ENCODE results near the gene HSP90AA1. TPM values are rescaled to one million over a fixed set of nuclear protein-coding genes. Genes with fewer than 3 reads are reported as not detected.
"Not testable (repeated sequence)": the region's sequence is repeated elsewhere in the genome, so short reads cannot be mapped to it uniquely, and the experiment has no call there.

HSP90AA1 gene
- total RNA-seq, 2 experiments from 2014 or later, result 1,286 to 1,366 TPM

- intact Hi-C loops (cut with micrococcal nuclease), result loop anchor here (5.0 kb wide), 2 partner anchors 93 to 1243 kb away; partner anchors contain the start of gene EIF5
- CTCF ChIA-PET, result interaction anchor here (0.5 to 1.7 kb wide), 2 partner anchors 9 to 99 kb away, joined by 3 to 4 read pairs; no protein-coding TSS in a partner anchor
- H3K36me3 Mint-ChIP-seq (ENCODE audit: low read depth), result peaks cover 17% of the 10 kb centered on the region
Observed at GRCh38 chr14:102089621-102090343, 2.9 kb upstream of the HSP90AA1 start.

DNA sequence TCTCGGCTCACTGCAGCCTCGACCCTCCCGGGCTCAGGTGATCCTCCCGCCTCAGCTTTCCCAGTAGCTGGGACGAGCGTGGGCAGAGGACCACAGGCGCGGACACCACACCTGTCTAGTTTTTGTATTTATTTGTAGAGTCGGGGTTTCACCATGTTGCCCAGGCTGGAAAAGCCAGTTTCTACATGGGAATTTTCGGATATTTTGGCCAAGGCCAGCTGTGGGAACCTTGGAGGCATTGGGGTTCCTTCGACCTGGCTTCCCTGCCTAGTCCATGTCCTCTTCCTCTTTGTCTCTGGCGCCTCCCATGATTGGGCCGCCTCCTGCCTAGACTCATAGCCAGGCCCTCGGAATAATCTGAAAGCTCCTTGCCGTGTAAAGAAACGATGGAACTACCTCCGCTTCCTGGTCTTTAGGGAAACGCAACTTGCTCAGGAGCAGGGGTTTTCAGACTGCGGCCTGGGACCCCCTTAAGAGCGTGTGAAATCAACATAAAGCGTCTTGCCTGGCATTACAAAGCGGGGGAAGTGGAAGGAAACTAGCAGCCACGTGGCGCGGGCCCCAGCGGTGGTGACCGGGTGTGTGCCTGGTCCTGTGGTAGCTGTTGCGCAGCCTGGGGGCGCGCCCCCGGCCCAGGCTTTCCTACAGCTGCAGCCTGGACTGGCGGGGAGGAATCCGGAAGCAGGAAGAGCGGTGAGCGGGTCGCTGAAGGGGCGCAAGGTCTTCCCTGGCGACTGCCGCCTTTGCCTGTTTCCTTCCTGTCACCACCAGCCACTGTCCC, 1.4 kb upstream of the HSP90AA1 start:
- CTCF ChIA-PET, result interaction anchor here (0.6 to 1.7 kb wide), 7 partner anchors 8 to 362 kb away, joined by 3 to 4 read pairs (median 4); no protein-coding TSS in a partner anchor
- no peaks in the 10 kb centered on the region for H3K27me3 Mint-ChIP-seq (ENCODE audit: low read depth)
- H3K36me3 Mint-ChIP-seq (ENCODE audit: low read depth), result peaks cover 33% of the 10 kb centered on the region
- H3K9me3 Mint-ChIP-seq, result no peaks in the 10 kb centered on the region
- intact Hi-C loops (cut with micrococcal nuclease), result loop anchor here (5.0 kb wide), 2 partner anchors 94 to 1244 kb away; partner anchors contain the start of gene EIF5
- peaks cover 38% of the 10 kb centered on the region for H3K4me1 Mint-ChIP-seq (ENCODE audit: low read depth)
- peak; percentile 68 for DNase-seq
- peak overlapping the region; percentile 88 for H3K4me3 Mint-ChIP-seq
- H3K27ac Mint-ChIP-seq, result peak overlapping the region; percentile 94

More at GRCh38 chr14:102089621-102090343, 2.9 kb upstream of the HSP90AA1 start:
- peaks cover 22% of the 10 kb centered on the region for H3K4me1 Mint-ChIP-seq (ENCODE audit: low read depth)
- DNase-seq, result no peak
- peak overlapping the region; percentile 88 for H3K4me3 Mint-ChIP-seq
- no peak overlapping the region for H3K27ac Mint-ChIP-seq
- H3K9me3 Mint-ChIP-seq, result no peaks in the 10 kb centered on the region
- H3K27me3 Mint-ChIP-seq (ENCODE audit: low read depth), result no peaks in the 10 kb centered on the region

- CTCF ChIA-PET, result interaction anchor here (0.8 to 1.2 kb wide), 3 partner anchors 9 to 227 kb away, joined by 3 to 4 read pairs (median 3); no protein-coding TSS in a partner anchor
- peak overlapping the region; percentile 88 for H3K4me3 Mint-ChIP-seq
- H3K36me3 Mint-ChIP-seq (ENCODE audit: low read depth), result peaks cover 38% of the 10 kb centered on the region
- intact Hi-C loops (cut with micrococcal nuclease), result loop anchor here (1.0 to 5.0 kb wide), 12 partner anchors 53 to 1245 kb away; partner anchors contain the start of genes CINP, DYNC1H1, EIF5 and MOK
- H3K27ac Mint-ChIP-seq, result peak overlapping the region; percentile 94
- H3K9me3 Mint-ChIP-seq, result no peaks in the 10 kb centered on the region
- DNase-seq, result no peak
- peaks cover 43% of the 10 kb centered on the region for H3K4me1 Mint-ChIP-seq (ENCODE audit: low read depth)
- H3K27me3 Mint-ChIP-seq (ENCODE audit: low read depth), result no peaks in the 10 kb centered on the region
Observed at GRCh38 chr14:102087762-102088011, 843 bp upstream of the HSP90AA1 start.

GRCh38 chr14:102086709-102086971, 204 bp downstream of the HSP90AA1 start:
- H3K27ac Mint-ChIP-seq, result peak overlapping the region; percentile 92
- intact Hi-C loops (cut with micrococcal nuclease), result loop anchor here (2.0 to 5.0 kb wide), 4 partner anchors 96 to 1246 kb away; partner anchors contain the start of gene EIF5
- no peak for DNase-seq
- CTCF ChIA-PET, result interaction anchor here (0.7 to 1.8 kb wide), 2 partner anchors 9 to 227 kb away, joined by 3 to 4 read pairs; no protein-coding TSS in a partner anchor
- peaks cover 54% of the 10 kb centered on the region for H3K4me1 Mint-ChIP-seq (ENCODE audit: low read depth)
- H3K36me3 Mint-ChIP-seq (ENCODE audit: low read depth), result peaks cover 48% of the 10 kb centered on the region
- H3K4me3 Mint-ChIP-seq, result peak overlapping the region; percentile 81
- H3K9me3 Mint-ChIP-seq, result no peaks in the 10 kb centered on the region
- no peaks in the 10 kb centered on the region for H3K27me3 Mint-ChIP-seq (ENCODE audit: low read depth)

- H3K9me3 Mint-ChIP-seq, result no peaks in the 10 kb centered on the region
- CTCF ChIA-PET, result interaction anchor here (0.7 to 1.8 kb wide), 2 partner anchors 10 to 228 kb away, joined by 3 to 4 read pairs; no protein-coding TSS in a partner anchor
- H3K27me3 Mint-ChIP-seq (ENCODE audit: low read depth), result no peaks in the 10 kb centered on the region
- intact Hi-C loops (cut with micrococcal nuclease), result loop anchor here (2.0 to 5.0 kb wide), 4 partner anchors 96 to 1246 kb away; partner anchors contain the start of gene EIF5
- H3K27ac Mint-ChIP-seq, result peak overlapping the region; percentile 95
- peaks cover 54% of the 10 kb centered on the region for H3K36me3 Mint-ChIP-seq (ENCODE audit: low read depth)
- H3K4me3 Mint-ChIP-seq, result peak overlapping the region; percentile 97
- H3K4me1 Mint-ChIP-seq (ENCODE audit: low read depth), result peaks cover 59% of the 10 kb centered on the region
- DNase-seq, result peak; percentile 68
Observed at GRCh38 chr14:102085948-102086708, 716 bp downstream of the HSP90AA1 start.

DNA sequence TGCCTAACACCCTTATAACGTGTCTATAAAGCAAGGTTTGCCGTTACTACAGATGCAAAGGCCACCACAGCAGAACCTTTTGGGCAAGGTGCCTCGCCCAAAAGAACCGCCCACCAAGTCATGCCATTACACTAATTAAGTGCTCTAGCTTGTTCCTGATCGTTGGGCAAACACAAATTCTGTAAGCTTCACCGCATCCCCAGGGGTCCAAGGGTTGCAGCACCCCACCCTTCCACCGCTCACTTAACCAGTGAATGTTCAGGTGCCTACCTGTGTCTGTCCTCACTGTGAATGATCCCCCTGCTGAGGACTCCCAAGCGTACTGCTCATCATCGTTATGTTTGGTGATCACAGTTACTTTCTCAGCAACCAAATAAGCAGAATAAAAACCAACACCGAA, 1.4 kb downstream of the HSP90AA1 start:
- CTCF ChIA-PET, result interaction anchor here (1.8 kb wide), 1 partner anchor 228 kb away, joined by 4 read pairs; no protein-coding TSS in a partner anchor
- Mint-ChIP-seq H3K36me3 (ENCODE audit: low read depth) (peaks cover 60% of the 10 kb centered on the region), H3K27me3 (ENCODE audit: low read depth) (no peaks in the 10 kb centered on the region), H3K27ac (peak overlapping the region; percentile 95), H3K4me3 (peak overlapping the region; percentile 97), H3K4me1 (ENCODE audit: low read depth) (peaks cover 64% of the 10 kb centered on the region), H3K9me3 (no peaks in the 10 kb centered on the region)
- no peak for DNase-seq
- intact Hi-C loops (cut with micrococcal nuclease), result loop anchor here (5.0 kb wide), 2 partner anchors 97 to 1247 kb away; partner anchors contain the start of gene EIF5

GRCh38 chr14:102084931-102085330, 1.9 kb downstream of the HSP90AA1 start:
- intact Hi-C loops (cut with micrococcal nuclease), result loop anchor here (5.0 kb wide), 2 partner anchors 97 to 1247 kb away; partner anchors contain the start of gene EIF5
- CTCF ChIA-PET, result interaction anchor here (1.3 to 1.8 kb wide), 2 partner anchors 12 to 229 kb away, joined by 4 to 8 read pairs; no protein-coding TSS in a partner anchor
- Mint-ChIP-seq H3K4me3 (peak overlapping the region; percentile 97), H3K36me3 (ENCODE audit: low read depth) (peaks cover 65% of the 10 kb centered on the region), H3K27ac (peak overlapping the region; percentile 95), H3K9me3 (no peaks in the 10 kb centered on the region), H3K27me3 (ENCODE audit: low read depth) (no peaks in the 10 kb centered on the region), H3K4me1 (ENCODE audit: low read depth) (peaks cover 68% of the 10 kb centered on the region)
- no peak for DNase-seq

DNA sequence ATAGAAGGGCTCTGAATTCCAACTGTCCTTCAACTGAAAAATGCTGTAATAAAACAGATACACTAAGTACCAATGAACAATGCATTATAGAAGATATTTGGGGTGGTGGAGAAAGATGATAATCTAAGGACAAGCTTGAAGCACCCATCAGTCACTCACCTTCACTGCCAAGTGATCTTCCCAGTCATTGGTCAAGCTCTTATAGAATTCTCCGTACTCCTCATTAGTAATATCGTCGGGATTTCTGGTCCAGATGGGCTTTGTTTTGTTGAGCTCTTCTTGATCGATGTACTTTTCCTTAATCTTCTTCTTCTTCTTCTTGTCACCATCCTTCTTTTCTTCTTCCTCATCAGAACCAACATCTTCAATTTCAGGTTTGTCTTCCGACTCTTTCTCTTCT, 2.3 kb downstream of the HSP90AA1 start:
- CTCF ChIA-PET, result interaction anchor here (0.7 to 1.3 kb wide), 2 partner anchors 12 to 208 kb away, joined by 3 to 8 read pairs; no protein-coding TSS in a partner anchor
- Mint-ChIP-seq H3K4me1 (ENCODE audit: low read depth) (peaks cover 65% of the 10 kb centered on the region), H3K36me3 (ENCODE audit: low read depth) (peaks cover 69% of the 10 kb centered on the region), H3K4me3 (peak overlapping the region; percentile 97), H3K27ac (peak overlapping the region; percentile 95)
- H3K9me3 Mint-ChIP-seq; H3K27me3 Mint-ChIP-seq (ENCODE audit: low read depth); intact Hi-C loops (cut with micrococcal nuclease); DNase-seq: not testable (repeated sequence)

- H3K4me1 Mint-ChIP-seq (ENCODE audit: low read depth), result peaks cover 53% of the 10 kb centered on the region
- intact Hi-C loops (cut with micrococcal nuclease), result no loop called here
- peaks cover 73% of the 10 kb centered on the region for H3K36me3 Mint-ChIP-seq (ENCODE audit: low read depth)
- H3K27me3 Mint-ChIP-seq (ENCODE audit: low read depth), result no peaks in the 10 kb centered on the region
- no peak for DNase-seq
- H3K27ac Mint-ChIP-seq, result peak overlapping the region; percentile 95
- CTCF ChIA-PET, result interaction anchor here (0.6 kb wide), 1 partner anchor 36 kb away, joined by 4 read pairs; no protein-coding TSS in a partner anchor
- no peaks in the 10 kb centered on the region for H3K9me3 Mint-ChIP-seq
- H3K4me3 Mint-ChIP-seq, result no peak overlapping the region
Observed at GRCh38 chr14:102081231-102082080, 5.4 kb downstream of the HSP90AA1 start.

GRCh38 chr14:102080183-102081080, 6.4 kb downstream of the HSP90AA1 start:
- no peak for DNase-seq
- Mint-ChIP-seq H3K27me3 (ENCODE audit: low read depth) (no peaks in the 10 kb centered on the region), H3K4me3 (no peak overlapping the region), H3K27ac (peak overlapping the region; percentile 66), H3K9me3 (no peaks in the 10 kb centered on the region), H3K36me3 (ENCODE audit: low read depth) (peaks cover 64% of the 10 kb centered on the region), H3K4me1 (ENCODE audit: low read depth) (peaks cover 52% of the 10 kb centered on the region)
- CTCF ChIA-PET, result no interaction called here
- intact Hi-C loops (cut with micrococcal nuclease), result no loop called here

All from activated naive CD4-positive, alpha-beta T cell treated with anti-CD3 and anti-CD28 coated beads for 36 hours (primary cell).